HepG2 (cell line): ENCODE measurements around the gene PLIN1. TPM values are rescaled to one million over a fixed set of nuclear protein-coding genes. Genes with fewer than 3 reads are reported as not detected.

ENCODE experiments used
- AKAP8 ChIP-seq: sonication (generic); formaldehyde crosslinking; IDR thresholded peaks from 2 replicates; pipeline ENCODE4 v1.5.1; 2020; ENCODE audit warnings: mild to moderate bottlenecking, missing genetic modification reagents
- ARHGAP35 ChIP-seq: sonication (generic); formaldehyde crosslinking; IDR thresholded peaks from 2 replicates; pipeline ENCODE4 v1.9.0; 2022; ENCODE audit warnings: mild to moderate bottlenecking, inconsistent platforms, moderate library complexity, missing genetic modification reagents, borderline replicate concordance
- ATF7-NPFF ChIP-seq: sonication (generic); formaldehyde crosslinking; IDR thresholded peaks from 2 replicates; pipeline ENCODE4 v1.8.1; 2023; ENCODE audit warnings: mild to moderate bottlenecking, low read depth, missing genetic modification reagents, moderate library complexity
- EHMT2 ChIP-seq: fragments of 200-600 bp; sonication (generic); IDR thresholded peaks from 2 replicates; pipeline ENCODE4 v1.7.0; 2017; ENCODE audit warnings: antibody characterized with exemption, low read depth, low read length, borderline replicate concordance
- HOXA5 ChIP-seq: sonication (generic); formaldehyde crosslinking; IDR thresholded peaks from 2 replicates; pipeline ENCODE4 v1.4.0; 2020; ENCODE audit warnings: missing genetic modification reagents
- HOXD1 ChIP-seq: sonication (generic); formaldehyde crosslinking; IDR thresholded peaks from 2 replicates; pipeline ENCODE4 v1.5.0; 2020; ENCODE audit warnings: missing genetic modification reagents
- KLF6 ChIP-seq: IDR thresholded peaks from 2 replicates; pipeline ENCODE4 v1.8.0; 2016; ENCODE audit warnings: missing biosample characterization, missing genetic modification reagents
- MTERF4 ChIP-seq: sonication (generic); formaldehyde crosslinking; IDR thresholded peaks from 2 replicates; pipeline ENCODE4 v1.8.0; 2023; ENCODE audit warnings: mild to moderate bottlenecking, missing genetic modification reagents
- NBN ChIP-seq: fragments of 450-650 bp; conservative IDR thresholded peaks from 2 replicates; pipeline ENCODE4 v1.6.1; 2017
- NFIC ChIP-seq: IDR thresholded peaks from 2 replicates; pipeline ENCODE4 v1.6.1; 2012; ENCODE audit warnings: mild to moderate bottlenecking, low read length, inconsistent platforms
- NFKB2 ChIP-seq: sonication (generic); formaldehyde crosslinking; IDR thresholded peaks from 2 replicates; pipeline ENCODE4 v1.4.0; 2020; ENCODE audit warnings: missing genetic modification reagents, borderline replicate concordance
- PHB2 ChIP-seq: fragments of 450-650 bp; IDR thresholded peaks from 2 replicates; pipeline ENCODE4 v1.6.1; 2018; ENCODE audit not compliant: partially characterized antibody
- RARG ChIP-seq: sonication (generic); formaldehyde crosslinking; IDR thresholded peaks from 2 replicates; pipeline ENCODE4 v1.4.0; 2020; ENCODE audit warnings: low read depth, mild to moderate bottlenecking, missing genetic modification reagents
- REPIN1 ChIP-seq: sonication (generic); formaldehyde crosslinking; IDR thresholded peaks from 2 replicates; pipeline ENCODE4 v1.8.0; 2022; ENCODE audit warnings: missing genetic modification reagents, low read depth, mild to moderate bottlenecking, borderline replicate concordance
- SSRP1 ChIP-seq: IDR thresholded peaks from 2 replicates; pipeline ENCODE4 v1.6.1; 2016; ENCODE audit warnings: control low read depth
- TBX2 ChIP-seq: sonication (generic); formaldehyde crosslinking; IDR thresholded peaks from 2 replicates; pipeline ENCODE4 v1.5.0; 2020; ENCODE audit warnings: missing genetic modification reagents, mild to moderate bottlenecking, borderline replicate concordance
- ZFY ChIP-seq: sonication (generic); formaldehyde crosslinking; IDR thresholded peaks from 2 replicates; pipeline ENCODE4 v1.4.0; 2020; ENCODE audit warnings: missing genetic modification reagents
- ZNF20 ChIP-seq: sonication (generic); formaldehyde crosslinking; IDR thresholded peaks from 2 replicates; pipeline ENCODE4 v1.4.0; 2020; ENCODE audit warnings: mild to moderate bottlenecking, moderate library complexity, missing genetic modification reagents
- ZNF230 ChIP-seq: sonication (generic); formaldehyde crosslinking; IDR thresholded peaks from 2 replicates; pipeline ENCODE4 v1.4.0; 2020; ENCODE audit warnings: mild to moderate bottlenecking, missing genetic modification reagents
- ZNF251 ChIP-seq: sonication (generic); formaldehyde crosslinking; IDR thresholded peaks from 2 replicates; pipeline ENCODE4 v1.9.0; 2021; ENCODE audit warnings: mild to moderate bottlenecking, missing genetic modification reagents
- ZNF333 ChIP-seq: sonication (generic); formaldehyde crosslinking; IDR thresholded peaks from 2 replicates; pipeline ENCODE4 v1.4.0; 2020; ENCODE audit warnings: mild to moderate bottlenecking, missing genetic modification reagents, borderline replicate concordance
- ZNF44 ChIP-seq: sonication (generic); formaldehyde crosslinking; IDR thresholded peaks from 2 replicates; pipeline ENCODE4 v1.5.1; 2020; ENCODE audit warnings: mild to moderate bottlenecking, missing genetic modification reagents
- ZNF644 ChIP-seq: IDR thresholded peaks from 2 replicates; pipeline ENCODE4 v1.6.1; 2016; ENCODE audit warnings: low read depth
- ZNF83 ChIP-seq: sonication (generic); formaldehyde crosslinking; IDR thresholded peaks from 2 replicates; pipeline ENCODE4 v1.4.0; 2020; ENCODE audit warnings: missing genetic modification reagents, mild to moderate bottlenecking, borderline replicate concordance
- polyA plus RNA-seq, 8 experiments: library from polyadenylated mRNA; depleted of rRNA in 3 of 8; stranded (reverse) in 7 of 8; unstranded in 1 of 8; fragments of >200 nt; fragmentation: Illumina TruSeq in 4 of 8; extraction: Trizol in 4 of 8; gene quantifications; 2 replicates each; pipeline versions ENCODE4 v1.2.1 to v1.2.3, GENCODE V29; 2011 to 2016; ENCODE audit warnings: low read depth in 4 of 8, missing spikeins in 1 of 8, mixed read lengths in 1 of 8; ENCODE audit not compliant: insufficient read depth in 1 of 8
- total RNA-seq, 5 experiments: library from RNA; depleted of rRNA; stranded (reverse); fragments of >200 nt; fragmentation: Illumina TruSeq; extraction: Trizol; gene quantifications; 2 replicates each; pipeline ENCODE4 v1.2.3, GENCODE V29; 2016; ENCODE audit warnings: low read depth in 1 of 5
- TF ChIP-seq, protein P1 (sequence below): sonication (generic); formaldehyde crosslinking; IDR thresholded peaks from 2 replicates; pipeline ENCODE4 v1.4.0; 2020; ENCODE audit warnings: missing genetic modification reagents, borderline replicate concordance

The PLIN1 gene
- total and polyA plus RNA-seq, 2 of the 13 experiments (the other 11 are each of a cell fraction or from before 2014, with no cell fraction given), result 0.74 to 1.2 TPM

DNA sequence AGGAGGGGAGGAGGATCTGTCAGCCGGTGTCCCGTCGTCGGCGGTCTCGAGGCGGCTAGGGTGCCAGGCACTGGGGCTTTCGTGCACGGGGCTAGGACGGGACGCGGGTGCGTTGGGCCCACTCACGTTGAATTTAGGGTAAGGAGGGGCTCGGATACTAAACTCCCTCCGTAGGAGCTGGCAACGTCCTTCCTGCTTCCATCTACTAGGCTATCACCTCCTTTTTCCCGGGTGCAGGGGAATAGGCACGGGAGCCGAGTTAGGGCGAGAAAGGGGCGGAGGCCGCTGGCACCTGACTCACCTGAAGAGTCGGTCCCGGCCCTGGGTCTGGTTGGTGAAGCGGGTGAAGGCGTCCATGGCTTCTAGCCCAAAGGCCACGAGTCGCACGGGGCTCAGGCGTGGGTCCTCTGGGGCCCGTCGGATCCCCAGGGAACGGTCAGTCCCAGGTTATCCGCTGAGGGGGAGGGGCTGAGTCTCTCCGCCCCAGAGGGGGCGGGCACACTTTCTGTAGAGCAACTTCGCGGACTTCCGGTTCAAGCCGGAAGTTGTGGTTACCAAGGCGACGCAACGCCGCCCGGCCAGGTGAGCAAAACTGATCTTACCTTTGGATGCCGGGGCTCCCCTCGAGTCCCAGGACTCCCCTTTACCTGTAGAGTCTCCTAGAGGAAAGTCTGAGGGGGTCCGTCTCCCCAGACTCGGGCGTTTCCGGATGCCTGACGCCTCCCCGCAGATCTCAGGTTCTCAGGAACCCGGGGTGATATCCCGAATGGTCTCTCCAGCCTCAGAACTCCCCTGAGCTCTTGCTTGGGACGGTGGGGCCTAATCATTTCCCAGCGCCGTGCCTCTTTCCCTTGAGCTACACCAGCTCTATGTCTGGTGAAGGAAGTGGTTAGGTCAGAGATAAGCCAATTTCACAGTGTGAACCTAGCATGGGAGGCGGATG, 11.4 kb upstream of the PLIN1 start, which contains the start of the genes PEX11A and WDR93 (continued):
- TF ChIP-seq, protein P1, sequence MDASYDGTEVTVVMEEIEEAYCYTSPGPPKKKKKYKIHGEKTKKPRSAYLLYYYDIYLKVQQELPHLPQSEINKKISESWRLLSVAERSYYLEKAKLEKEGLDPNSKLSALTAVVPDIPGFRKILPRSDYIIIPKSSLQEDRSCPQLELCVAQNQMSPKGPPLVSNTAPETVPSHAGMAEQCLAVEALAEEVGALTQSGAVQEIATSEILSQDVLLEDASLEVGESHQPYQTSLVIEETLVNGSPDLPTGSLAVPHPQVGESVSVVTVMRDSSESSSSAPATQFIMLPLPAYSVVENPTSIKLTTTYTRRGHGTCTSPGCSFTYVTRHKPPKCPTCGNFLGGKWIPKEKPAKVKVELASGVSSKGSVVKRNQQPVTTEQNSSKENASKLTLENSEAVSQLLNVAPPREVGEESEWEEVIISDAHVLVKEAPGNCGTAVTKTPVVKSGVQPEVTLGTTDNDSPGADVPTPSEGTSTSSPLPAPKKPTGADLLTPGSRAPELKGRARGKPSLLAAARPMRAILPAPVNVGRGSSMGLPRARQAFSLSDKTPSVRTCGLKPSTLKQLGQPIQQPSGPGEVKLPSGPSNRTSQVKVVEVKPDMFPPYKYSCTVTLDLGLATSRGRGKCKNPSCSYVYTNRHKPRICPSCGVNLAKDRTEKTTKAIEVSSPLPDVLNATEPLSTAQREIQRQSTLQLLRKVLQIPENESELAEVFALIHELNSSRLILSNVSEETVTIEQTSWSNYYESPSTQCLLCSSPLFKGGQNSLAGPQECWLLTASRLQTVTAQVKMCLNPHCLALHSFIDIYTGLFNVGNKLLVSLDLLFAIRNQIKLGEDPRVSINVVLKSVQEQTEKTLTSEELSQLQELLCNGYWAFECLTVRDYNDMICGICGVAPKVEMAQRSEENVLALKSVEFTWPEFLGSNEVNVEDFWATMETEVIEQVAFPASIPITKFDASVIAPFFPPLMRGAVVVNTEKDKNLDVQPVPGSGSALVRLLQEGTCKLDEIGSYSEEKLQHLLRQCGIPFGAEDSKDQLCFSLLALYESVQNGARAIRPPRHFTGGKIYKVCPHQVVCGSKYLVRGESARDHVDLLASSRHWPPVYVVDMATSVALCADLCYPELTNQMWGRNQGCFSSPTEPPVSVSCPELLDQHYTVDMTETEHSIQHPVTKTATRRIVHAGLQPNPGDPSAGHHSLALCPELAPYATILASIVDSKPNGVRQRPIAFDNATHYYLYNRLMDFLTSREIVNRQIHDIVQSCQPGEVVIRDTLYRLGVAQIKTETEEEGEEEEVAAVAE, result no peak
- no peak for TF ChIP-seq AKAP8 (CRISPR knock-in tag)
- TF ChIP-seq ZNF44 (CRISPR knock-in tag), result no peak
- 0 out of 2 replicates have a peak, but pooled peaks have one; percentile 29 for TF ChIP-seq ARHGAP35 (CRISPR knock-in tag)
- no peak for TF ChIP-seq ZNF644 (CRISPR knock-in tag)
- TF ChIP-seq ATF7-NPFF (CRISPR knock-in tag), result 0 out of 2 replicates have a peak, but pooled peaks have one; percentile 65
- no peak for TF ChIP-seq PHB2
- no peak for TF ChIP-seq MTERF4 (CRISPR knock-in tag)
- peak; percentile 84; the same call in 1 of the 2 replicates for TF ChIP-seq ZNF230 (CRISPR knock-in tag)
- TF ChIP-seq SSRP1 (CRISPR knock-in tag), result 0 out of 2 replicates have a peak, but pooled peaks have one; percentile 16
- TF ChIP-seq ZNF83 (CRISPR knock-in tag), result no peak
- TF ChIP-seq ZFY, result peak; percentile 84
- TF ChIP-seq NFIC, result no peak
- TF ChIP-seq ZNF333 (CRISPR knock-in tag), result 0 out of 2 replicates have a peak, but pooled peaks have one; percentile 20
- no peak for TF ChIP-seq EHMT2
- no peak for TF ChIP-seq NBN
- TF ChIP-seq RARG (CRISPR knock-in tag), result no peak
- TF ChIP-seq ZNF251 (CRISPR knock-in tag), result no peak
- peak; percentile 73; the same call in 1 of the 2 replicates for TF ChIP-seq NFKB2
- TF ChIP-seq TBX2, result peak; percentile 74
- peak; percentile 25; the same call in 1 of the 2 replicates for TF ChIP-seq KLF6 (CRISPR knock-in tag)
- no peak; the same call in 1 of the 2 replicates for TF ChIP-seq REPIN1 (CRISPR knock-in tag)
- no peak for TF ChIP-seq ZNF20 (CRISPR knock-in tag)
- TF ChIP-seq HOXA5 (CRISPR knock-in tag), result 0 out of 2 replicates have a peak, but pooled peaks have one; percentile 27
- TF ChIP-seq HOXD1, result no peak
